Left ventricle myocardium inferior (tissue), 1 donor: ENCODE results near the gene GLP2R. TPM values are rescaled to one million over a fixed set of nuclear protein-coding genes. Genes with fewer than 3 reads are reported as not detected.

Experiments
- DNase-seq: peaks from one replicate; pipeline ENCODE4 v3.0.0-alpha.2; 2020
- H3K27ac ChIP-seq: fragments of 200-600 bp; replicated peaks from 2 replicates; pipeline ENCODE4 v1.8.0; 2021
- H3K27me3 ChIP-seq: fragments of 200-600 bp; 2 replicates; pipeline ENCODE4 v1.8.0; 2021; ENCODE audit warnings: low read depth
- H3K36me3 ChIP-seq: fragments of 200-600 bp; 2 replicates; pipeline ENCODE4 v1.8.0; 2021
- H3K4me1 ChIP-seq: fragments of 200-600 bp; 2 replicates; pipeline ENCODE4 v1.8.0; 2021
- H3K4me3 ChIP-seq: fragments of 200-600 bp; 2 replicates; pipeline ENCODE4 v1.8.0; 2021; ENCODE audit warnings: mild to moderate bottlenecking, moderate library complexity
- H3K9me3 ChIP-seq: fragments of 200-600 bp; replicated peaks from 2 replicates; pipeline ENCODE4 v1.8.0; 2021
- intact Hi-C: fragments of 100-400 bp; cut with micrococcal nuclease; formaldehyde crosslinking; loops from one replicate; pipeline ENCODE4 v1.11.0; 2022
- total RNA-seq: library from RNA; stranded (reverse); fragmentation: NEBNext Ultra II Directional; extraction: Animal tissue kit (Norgen Biotek cat#: 25700); gene quantifications from one replicate; pipeline ENCODE4 v1.2.1, GENCODE V29; 2021
- TF ChIP-seq, protein P1 (sequence below): fragments of 200-600 bp; IDR thresholded peaks from 2 replicates; pipeline ENCODE4 v1.8.0; 2021; ENCODE audit warnings: antibody characterized with exemption, mild to moderate bottlenecking, borderline replicate concordance
- donor health status: DM: no; HTN: yes; CAD: no; lungs with severe emphysema.

The GLP2R gene
- total RNA-seq, 1 donor from 2014 or later, result not detected

DNA sequence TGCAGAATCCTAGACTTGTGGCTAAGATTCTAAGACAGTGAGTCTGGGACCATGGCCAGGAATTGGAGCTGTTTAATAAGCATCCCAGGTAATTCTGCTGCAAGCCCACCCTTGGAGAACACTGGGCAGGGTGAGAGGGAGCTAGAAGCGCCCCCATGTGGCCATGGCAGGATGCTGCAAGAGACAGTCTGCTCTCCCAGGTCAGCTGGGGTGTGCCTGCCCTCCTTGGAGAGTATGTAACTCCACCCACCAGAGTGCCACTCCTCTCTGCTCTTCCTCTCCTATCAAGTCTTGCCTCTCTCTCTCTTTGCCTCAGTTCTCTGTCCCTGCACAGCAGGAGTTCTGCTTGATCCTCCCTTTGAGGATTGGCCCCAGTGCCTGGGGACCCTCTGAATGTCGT is 64.4 kb downstream of the GLP2R start:
- intact Hi-C loops, result no loop called here
- DNase-seq, result no peak
- TF ChIP-seq, protein P1, sequence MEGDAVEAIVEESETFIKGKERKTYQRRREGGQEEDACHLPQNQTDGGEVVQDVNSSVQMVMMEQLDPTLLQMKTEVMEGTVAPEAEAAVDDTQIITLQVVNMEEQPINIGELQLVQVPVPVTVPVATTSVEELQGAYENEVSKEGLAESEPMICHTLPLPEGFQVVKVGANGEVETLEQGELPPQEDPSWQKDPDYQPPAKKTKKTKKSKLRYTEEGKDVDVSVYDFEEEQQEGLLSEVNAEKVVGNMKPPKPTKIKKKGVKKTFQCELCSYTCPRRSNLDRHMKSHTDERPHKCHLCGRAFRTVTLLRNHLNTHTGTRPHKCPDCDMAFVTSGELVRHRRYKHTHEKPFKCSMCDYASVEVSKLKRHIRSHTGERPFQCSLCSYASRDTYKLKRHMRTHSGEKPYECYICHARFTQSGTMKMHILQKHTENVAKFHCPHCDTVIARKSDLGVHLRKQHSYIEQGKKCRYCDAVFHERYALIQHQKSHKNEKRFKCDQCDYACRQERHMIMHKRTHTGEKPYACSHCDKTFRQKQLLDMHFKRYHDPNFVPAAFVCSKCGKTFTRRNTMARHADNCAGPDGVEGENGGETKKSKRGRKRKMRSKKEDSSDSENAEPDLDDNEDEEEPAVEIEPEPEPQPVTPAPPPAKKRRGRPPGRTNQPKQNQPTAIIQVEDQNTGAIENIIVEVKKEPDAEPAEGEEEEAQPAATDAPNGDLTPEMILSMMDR, result peak; percentile 71
- Histone ChIP-seq H3K4me3 (no peak overlapping the region), H3K4me1 (peaks cover 5% of the 10 kb centered on the region), H3K27ac (no peak overlapping the region), H3K36me3 (no peaks in the 10 kb centered on the region), H3K27me3 (peaks cover 12% of the 10 kb centered on the region), H3K9me3 (peaks cover 10% of the 10 kb centered on the region)

DNA sequence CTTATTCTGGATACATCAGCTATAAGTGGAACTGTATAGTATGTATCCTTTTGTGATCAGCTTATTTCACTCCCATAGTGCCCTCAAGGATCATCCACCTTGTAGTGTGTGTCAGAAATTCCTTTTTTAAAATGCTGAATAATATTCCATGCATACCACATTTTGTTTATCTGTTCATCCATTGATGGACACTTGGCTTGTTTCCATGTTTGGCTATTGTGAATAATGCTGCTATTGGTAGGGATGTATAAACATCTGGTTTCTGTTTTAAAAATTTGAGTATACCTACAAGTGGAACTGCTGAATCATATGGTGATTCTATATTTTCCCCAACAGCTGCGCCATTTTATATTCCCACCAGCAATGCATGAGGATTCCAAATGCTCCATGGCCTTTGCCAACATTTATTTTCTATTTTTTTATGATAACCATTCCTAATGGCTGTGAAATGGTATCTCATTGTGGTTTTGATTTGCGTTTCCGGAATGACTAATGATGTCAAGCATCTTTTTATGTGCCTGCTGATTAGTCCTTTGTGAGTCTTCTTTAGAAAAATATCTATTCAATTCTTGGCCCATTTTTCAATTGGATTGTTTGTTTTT is 67.8 kb downstream of the GLP2R start:
- H3K36me3 ChIP-seq, result no peaks in the 10 kb centered on the region
- TF ChIP-seq, protein P1, result no peak
- intact Hi-C loops, result no loop called here

DNA sequence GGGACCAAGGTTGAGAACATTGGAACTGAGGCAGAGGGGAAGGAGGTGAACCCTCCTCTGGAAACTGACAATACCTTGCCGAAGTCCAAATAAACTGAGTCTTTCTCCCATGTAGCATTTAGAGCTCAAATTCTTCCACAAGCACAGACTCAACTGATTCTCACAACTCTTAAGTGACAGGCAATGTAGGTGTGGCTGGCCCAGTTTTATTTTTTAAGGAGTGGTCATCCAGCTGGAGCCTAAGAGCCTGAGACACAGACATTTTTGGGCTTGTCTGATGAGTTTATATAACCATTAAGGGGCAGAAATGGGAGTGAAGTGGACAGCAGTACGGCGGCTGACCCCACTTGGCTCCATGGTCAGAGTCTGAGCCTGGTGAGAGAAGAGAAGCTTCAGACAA is 68.5 kb downstream of the GLP2R start:
- peaks cover 31% of the 10 kb centered on the region for H3K27me3 ChIP-seq
- no peak for DNase-seq
- peaks cover 7% of the 10 kb centered on the region for H3K4me1 ChIP-seq
- H3K9me3 ChIP-seq, result peaks cover 10% of the 10 kb centered on the region
- no peak overlapping the region for H3K27ac ChIP-seq
- TF ChIP-seq, protein P1, result no peak
- H3K4me3 ChIP-seq, result no peak overlapping the region
- intact Hi-C loops, result no loop called here
- no peaks in the 10 kb centered on the region for H3K36me3 ChIP-seq

More for the DNA sequence above, 67.8 kb downstream of the GLP2R start:
- Histone ChIP-seq H3K4me3 (no peak overlapping the region), H3K4me1 (peaks cover 5% of the 10 kb centered on the region), H3K27me3 (peaks cover 24% of the 10 kb centered on the region), H3K27ac (no peak overlapping the region), H3K9me3 (peaks cover 10% of the 10 kb centered on the region)
- no peak for DNase-seq

DNA sequence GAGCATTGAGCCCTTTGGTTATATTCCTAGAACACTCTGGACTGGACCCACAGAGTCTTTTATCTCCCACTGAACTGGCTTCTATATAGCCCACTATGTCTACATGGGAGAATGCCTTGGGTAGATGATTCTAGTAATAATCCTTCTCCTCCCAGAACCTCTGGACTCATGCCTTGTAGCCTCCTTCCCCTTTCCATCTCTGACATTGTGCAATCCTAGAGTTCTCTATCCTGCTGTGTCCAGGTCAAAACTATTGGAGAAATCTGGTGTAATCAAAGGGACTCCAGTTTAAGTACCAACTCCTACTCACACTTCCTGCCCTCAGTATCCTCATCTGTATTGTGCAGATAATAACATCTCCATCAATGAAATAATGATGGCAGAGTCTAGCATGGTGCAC is 70.2 kb downstream of the GLP2R start:
- Histone ChIP-seq H3K36me3 (no peaks in the 10 kb centered on the region), H3K27me3 (peaks cover 33% of the 10 kb centered on the region), H3K9me3 (peaks cover 10% of the 10 kb centered on the region), H3K4me1 (peaks cover 6% of the 10 kb centered on the region), H3K4me3 (no peak overlapping the region), H3K27ac (no peak overlapping the region)
- intact Hi-C loops, result no loop called here
- no peak for DNase-seq
- TF ChIP-seq, protein P1, result no peak

DNA sequence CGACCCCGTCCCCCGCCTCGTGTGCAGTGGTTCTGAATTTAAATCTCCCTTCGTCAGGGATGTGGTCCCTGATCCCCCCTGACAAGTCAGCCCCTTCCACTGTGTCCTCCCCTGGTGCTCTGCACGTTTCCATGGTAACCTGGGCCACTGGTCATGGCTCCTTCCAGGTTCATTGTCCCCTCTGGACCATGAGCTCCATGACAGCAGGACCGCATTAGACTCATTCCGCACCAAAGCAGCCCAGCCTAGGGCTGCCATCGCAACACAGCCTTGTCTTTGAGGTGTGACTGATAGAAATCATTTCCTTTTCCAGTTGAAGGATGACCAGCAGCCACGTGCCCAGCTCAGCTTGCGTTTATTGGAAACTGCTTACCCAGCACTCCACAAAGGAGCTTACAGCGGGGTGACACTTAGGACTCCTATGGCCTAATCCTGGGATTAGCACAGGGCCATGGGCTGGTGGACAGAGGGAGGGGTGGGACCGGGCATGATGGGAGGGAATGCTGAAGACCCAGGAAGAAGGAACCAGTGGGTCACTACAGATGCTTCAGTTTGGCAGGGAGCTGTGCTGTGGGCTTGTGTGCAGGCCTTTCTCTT is 71.7 kb downstream of the GLP2R start:
- Histone ChIP-seq H3K9me3 (peaks cover 10% of the 10 kb centered on the region), H3K27ac (no peak overlapping the region), H3K27me3 (peaks cover 33% of the 10 kb centered on the region), H3K36me3 (no peaks in the 10 kb centered on the region), H3K4me3 (no peak overlapping the region), H3K4me1 (peaks cover 6% of the 10 kb centered on the region)
- intact Hi-C loops, result no loop called here
- TF ChIP-seq, protein P1, result no peak
- DNase-seq, result no peak
